COLO668 (cell line): ENCODE data around the gene CCDC181.
A peak's percentile ranks its signal among the peaks of the same experiment; 100 is the strongest.
"Not testable (repeated sequence)": the region's sequence is repeated elsewhere in the genome, so short reads cannot be mapped to it uniquely, and the experiment has no call there.

Source experiments
- DNase-seq: peaks from one replicate; lab custom pipeline; 2025; ENCODE audit not compliant: unreplicated experiment; lab: John Stamatoyannopoulos, UW

The CCDC181 gene

DNA sequence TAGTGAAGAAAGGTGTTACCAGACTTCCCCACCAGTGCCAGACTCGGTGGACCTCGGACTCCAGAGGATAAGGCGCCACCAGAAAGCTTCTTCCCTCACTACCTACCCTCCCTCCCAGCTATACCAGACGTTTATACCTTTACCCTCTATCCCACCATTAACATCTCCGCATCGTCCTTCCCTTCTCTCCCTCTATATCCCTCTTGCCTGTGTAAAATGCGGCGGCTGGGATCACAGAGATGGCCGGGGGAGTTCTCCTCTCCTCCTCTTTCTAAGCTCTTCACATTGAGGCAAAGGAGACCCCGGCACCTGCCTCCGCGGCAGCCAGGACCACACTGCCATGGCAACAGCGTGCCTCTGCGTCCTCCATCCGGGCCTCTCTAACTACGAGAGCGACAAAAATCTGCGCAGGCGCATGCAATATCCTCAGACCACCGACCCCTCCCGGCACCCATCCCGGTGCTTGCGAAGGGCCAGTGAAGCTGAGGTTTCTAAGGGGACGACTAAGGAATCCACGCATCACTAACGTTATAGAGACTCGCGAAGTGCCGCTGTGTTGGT is at the start of gene CCDC181:
Gene CCDC181, minus strand, starts transcription at position 394 of the 561 bp plus-strand sequence. CDS start 2,547 bp downstream, outside the sequence.
- DNase-seq, result peak; percentile 46

DNA sequence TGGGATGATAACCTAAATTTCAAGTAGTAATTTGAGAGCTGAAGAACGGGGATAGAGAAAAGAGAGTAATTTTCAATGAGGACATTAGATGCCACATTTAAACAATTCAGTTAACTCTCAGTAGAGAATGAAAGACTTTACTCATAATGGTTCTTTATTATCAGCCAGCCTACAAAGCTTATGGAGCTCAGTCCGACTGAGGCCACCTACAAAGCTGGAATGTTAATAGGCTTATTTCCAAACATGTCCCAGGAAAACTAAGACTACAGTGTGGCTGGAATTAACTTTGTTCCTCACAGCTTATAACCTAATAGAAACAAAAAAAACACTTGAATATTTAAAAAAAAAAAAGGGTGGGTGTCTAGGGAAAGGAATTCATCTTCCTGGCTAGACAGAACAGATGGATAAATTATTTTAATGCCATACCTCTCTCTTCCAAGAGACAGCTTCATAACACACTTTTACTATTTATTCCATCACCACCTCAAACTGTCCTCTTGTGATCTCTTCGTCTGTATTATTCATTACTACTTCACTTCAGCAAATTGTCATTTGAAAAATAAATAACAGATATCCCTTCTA is 48.6 kb upstream of the CCDC181 start:
- no peak for DNase-seq

DNA sequence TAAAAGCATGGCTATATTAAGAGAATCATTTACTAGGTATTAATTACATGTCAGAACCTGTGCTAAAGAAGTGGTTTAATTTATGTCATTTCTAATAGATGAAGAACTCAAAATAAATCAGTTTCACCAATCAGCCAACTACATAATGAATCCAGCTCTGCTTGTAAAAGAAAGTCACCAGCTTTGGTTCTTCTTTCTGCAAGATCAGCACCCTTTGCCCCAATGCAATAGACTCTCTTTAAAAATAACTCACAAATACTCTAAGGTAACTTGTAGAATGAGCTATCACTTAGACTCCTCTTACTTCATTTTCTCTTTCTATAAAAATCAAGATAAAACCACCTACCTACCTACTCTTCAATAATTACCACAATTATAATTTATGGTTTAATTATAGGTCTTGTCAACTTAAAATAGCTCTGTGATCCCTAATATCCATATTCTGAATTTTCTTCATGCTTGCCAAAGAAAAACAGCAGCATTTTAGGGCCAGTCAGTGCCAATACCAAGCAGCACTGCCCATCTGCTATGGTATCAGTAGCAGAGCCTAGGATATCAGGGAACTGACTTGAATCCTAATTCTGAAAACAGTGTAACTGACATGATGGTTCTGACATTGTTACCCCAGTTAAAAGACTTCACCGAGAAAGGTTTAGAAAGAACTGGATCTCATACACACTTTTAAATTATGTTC is 47.2 kb upstream of the CCDC181 start:
- DNase-seq, result no peak

DNA sequence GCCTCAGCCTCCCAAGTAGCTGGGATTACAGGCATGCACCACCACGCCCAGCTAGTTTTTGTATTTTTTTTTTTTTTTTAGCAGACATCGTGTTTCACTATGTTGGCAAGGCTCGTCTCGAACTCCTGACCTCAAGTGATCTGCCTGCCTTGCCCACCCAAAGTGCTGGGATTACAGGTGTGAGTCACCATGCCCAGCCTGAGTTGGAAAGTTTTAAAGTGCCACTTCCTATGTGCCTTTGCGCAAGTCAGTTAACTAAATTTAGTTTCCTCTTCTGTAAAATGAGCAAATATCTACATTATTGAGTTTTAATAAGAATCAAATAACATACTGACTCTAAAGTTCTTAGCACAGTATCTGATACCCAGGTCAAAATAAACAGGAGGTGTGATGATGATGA is 46.1 kb upstream of the CCDC181 start:
- no peak for DNase-seq

DNA sequence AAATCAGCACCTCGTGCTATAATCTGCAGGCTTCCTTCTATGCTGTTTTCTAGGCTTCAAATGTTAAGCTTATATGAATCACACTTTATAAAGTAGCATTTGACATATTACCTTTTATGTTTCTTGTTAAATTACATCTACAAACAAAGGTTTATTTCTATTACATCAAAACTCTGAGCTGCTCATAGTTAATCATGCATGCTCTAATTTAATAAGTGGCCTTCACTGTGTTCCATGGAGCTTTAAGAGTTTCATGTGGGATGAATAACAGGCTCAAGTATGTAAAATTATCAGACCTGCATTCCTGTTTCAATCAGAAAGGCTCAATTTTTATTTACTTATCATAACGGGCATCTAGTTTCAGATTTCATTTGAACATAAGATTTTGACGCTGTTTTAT is 45.5 kb upstream of the CCDC181 start:
- no peak for DNase-seq

DNA sequence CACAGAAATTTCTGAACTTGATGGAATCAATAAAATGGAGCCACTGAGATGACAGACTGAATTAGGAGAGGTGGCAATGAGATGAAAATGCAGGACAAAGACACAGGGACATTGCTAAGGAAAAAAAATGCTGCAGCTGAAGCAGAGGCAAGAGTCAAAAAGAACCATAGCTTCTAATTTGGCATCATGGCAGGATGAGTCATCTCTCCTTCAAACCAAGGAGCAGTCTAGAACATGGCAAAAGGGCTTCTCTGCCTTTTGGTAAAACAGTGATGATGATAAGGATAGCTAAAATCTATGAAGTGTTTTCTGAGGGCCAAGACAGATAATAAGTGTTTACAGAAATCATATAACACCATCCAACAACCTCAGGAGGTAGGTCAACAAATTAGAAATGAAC is 41.7 kb upstream of the CCDC181 start:
- no peak for DNase-seq

DNA sequence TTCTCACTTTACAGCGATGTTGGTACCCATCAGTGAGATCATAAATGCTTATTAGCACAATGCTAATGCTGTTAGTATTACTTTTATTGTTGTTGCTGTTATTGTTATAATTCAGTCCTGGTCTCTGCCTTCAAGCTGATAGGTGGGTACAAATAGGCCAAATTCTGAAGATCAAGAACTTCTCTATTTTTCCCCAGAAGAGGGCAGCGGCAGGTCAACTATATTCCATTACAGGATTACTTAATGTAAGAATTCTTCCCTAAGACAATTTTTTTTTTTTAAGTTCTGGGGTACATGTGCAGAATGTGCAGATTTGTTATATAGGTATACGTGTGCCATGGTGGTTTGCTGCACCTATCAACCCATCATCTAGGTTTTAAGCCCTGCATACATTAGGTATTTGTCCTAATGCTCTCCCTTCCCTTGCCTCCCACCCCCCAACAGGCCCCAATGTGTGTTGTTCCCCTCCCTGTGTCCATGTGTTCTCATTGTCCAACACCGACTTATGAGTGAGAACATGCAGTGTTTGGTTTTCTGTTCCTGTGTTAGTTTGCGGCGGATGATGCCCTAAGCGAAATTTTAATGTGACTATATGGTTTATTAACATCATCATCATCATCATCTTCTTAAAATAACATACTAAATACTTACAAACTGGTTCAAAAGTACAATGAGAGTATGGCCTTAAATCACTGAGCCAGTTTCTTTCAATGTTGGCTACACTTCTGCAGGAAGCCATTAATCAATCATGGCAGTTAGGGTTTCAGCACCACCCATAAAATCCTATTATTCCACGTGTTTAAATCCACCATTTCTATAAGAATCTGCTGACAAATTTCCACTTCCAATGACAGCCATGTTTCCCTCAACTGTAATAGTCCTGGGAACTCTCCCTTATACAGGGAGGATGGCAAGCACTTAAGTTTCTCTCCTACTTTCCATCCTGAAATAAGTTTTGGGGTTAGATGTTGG is 39.3 kb upstream of the CCDC181 start:
- DNase-seq, result peak; percentile 23

DNA sequence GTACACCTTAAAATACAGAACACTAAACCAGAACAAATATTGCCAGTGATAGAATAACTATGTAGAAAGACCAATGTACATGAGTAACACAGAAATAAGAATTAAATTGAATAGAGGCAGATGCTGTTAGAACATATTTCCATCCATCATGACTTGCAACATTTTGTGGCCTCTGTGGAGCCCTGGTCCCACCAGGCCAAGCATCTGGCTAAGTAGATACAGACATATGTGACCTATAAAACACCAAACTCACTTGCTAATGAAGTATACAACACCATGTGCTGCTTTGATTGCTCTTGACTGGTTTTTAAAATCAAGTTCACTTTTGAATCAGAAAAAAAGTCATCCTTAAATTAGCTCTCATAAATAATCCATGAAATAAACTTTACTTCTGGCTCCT is 38.0 kb upstream of the CCDC181 start:
- DNase-seq, result no peak

DNA sequence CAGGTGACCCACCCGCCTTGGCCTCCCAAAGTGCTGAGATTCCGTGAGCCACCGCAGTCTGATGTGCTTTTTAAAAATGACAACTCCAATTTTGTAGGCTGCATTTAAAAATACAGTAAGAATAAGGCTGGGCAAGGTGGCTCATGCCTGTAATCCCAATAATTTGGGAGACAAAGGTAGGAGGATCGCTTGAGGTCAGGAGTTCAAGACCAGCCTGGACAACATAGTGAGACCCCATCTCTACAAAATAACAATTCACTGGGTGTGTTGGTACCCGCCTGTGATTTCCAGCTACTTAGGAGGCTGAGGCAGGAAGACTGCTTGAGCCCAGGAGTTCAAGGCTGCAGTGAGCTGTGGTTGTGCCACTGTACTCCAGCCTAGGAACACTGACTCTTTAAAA is 35.1 kb upstream of the CCDC181 start:
- DNase-seq, result no peak

DNA sequence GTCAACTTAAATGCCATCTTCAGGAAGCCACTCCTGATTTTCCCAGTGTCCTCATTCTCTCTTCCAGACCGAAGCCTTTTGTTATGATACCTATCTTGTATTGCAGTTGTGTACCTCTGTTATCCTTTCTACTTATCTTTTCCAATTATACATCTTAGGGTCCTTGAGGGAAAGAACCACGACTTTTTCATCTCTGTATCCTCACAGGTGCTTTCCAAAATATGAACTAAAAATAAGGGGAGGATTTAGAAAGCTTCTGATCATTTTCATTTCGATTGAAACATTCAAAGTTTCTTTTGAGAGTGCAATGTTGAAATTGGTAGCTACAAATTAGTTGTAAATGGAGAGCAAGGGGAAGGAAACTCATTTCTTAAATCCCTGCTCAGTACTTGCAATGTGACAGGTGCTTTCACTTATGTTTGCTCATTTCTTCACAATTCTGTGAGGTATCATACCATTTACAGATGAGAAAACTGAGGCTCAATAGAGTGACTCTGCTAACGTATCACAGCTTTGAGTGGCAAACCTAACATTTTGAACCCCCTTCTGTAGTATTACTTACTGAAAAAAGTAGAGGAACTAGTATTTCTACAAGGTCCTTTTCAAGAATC is 34.2 kb upstream of the CCDC181 start:
- no peak for DNase-seq

DNA sequence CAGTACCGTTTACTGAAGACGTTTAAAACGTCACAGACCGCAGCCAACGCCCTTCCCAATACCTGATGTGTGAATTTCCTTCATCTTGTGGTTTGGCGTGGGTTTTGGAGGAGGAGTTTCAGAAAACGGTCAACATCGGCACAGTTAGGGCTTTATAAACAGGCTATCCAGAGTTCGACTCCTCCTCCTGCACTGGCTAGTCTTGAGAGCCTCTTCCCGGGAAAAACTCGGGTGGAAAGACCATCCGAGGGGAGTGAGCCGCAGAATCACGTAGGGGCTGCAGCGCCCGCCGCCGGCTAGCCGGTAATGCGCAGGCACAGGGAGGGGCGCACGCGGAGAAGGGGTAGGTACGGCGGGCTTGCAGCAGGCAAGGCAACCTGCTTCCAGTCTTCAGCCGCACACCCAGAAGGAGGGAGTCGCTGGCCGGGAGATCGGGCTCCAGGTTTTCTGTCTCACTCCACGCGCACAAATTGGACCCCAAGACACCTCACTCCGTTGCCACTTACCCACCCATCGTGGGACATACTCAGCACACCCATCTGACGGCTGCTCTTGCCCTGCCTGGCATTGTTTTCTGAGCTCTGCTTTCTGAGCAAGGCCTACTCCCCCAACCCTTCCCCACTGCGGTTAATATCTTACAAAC is 33.0 kb upstream of the CCDC181 start:
- no peak for DNase-seq

DNA sequence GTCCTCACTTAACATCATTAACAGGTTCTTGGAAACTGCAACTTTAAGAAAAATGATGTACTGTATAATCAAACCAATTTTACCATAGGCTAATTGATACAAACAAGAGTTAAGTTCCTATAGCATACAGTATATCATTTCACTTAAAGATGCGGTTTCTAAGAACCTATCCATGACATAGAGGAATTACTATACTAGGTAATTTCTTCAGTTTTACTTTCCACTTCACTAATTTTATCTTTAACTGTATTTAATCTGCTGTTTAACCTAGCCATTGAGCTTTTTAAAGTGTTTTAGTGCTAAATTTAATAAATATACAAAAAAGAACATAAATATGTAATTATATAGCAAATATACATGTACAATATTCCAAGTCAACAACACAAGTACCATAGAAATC is 30.2 kb upstream of the CCDC181 start:
- DNase-seq, result no peak

DNA sequence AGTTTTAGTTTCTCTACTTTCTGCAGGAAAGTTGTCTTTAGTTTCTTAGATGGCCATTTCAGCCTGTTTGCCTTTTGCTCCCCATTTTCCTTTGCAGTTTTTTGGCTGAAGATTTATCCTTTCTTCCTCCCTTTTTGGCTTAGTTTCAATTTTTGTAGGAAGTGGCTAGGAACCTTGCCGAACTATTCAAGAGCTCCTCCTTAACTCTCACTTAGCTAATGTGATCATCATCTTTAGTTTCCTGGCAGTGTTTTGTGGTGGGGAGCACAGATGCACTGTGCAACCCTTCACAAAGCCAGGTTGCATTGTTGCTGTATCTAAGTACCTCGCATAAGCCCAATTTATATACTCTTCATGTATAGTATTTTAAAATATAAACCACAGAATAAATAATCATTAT is 28.8 kb upstream of the CCDC181 start:
- no peak for DNase-seq

DNA sequence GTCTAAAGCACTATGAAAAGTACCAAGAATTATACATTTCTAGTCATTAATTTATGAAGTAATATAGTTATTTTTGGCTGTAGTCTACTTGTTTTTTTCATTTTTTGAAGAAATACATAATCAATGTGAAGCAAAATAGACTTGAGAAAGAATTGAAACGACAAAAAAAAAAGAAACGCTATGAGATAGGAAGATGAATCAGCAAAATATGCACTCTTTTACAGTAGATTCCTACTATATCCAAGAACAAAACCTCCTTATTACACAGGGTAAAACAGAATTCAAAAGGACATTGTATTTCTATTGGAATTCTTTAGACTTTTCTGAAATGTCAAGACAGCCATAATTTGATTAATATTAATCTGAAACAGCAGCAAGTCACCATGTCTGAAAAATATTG is 25.6 kb upstream of the CCDC181 start:
- no peak for DNase-seq

DNA sequence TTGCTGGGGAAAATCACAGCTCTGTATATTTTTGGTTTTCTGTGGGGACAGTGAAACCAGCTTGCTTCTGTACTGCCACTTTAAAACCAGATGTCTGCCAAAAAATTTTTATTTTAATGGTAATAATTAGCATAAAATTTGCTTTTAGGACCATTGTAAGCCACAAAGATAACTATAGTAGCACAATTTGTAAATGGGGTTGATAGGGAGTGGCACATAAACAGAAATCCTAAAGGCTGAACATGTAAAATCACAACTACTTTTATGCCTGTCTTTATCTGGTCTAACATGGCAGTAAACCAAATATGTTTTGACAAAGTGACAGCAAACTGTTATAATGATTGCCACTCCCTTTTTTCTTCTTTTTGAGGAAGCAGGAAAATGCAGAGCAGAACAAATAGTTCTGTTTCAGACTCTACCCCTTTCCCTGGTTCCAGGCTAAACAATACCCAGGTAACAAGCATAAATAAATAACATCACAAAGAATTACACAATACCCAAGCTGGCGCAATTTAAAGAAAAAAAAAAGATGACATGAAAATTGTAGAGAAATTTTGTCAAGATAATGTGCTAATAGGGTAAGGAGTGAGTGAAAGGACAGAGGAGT is 24.0 kb upstream of the CCDC181 start:
- DNase-seq, result no peak

DNA sequence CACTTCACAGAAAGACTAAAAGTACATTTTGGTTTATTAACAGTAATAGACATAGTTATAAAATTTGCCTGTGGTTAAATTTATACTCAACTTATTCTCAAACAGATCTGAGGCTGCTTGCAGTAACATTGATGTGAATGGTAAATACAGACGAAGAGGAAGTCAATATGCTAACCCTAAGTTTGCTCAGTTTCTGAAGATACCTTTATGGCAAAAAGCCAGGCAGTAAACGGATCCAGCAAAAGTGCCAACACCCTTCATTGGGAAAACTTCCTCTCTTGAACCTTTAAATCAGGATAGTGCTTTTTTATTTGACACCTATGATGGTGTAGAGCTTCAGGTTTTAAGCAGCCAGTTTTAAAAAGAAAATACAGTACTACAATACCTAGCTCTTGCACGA is 16.6 kb upstream of the CCDC181 start:
- DNase-seq, result no peak

DNA sequence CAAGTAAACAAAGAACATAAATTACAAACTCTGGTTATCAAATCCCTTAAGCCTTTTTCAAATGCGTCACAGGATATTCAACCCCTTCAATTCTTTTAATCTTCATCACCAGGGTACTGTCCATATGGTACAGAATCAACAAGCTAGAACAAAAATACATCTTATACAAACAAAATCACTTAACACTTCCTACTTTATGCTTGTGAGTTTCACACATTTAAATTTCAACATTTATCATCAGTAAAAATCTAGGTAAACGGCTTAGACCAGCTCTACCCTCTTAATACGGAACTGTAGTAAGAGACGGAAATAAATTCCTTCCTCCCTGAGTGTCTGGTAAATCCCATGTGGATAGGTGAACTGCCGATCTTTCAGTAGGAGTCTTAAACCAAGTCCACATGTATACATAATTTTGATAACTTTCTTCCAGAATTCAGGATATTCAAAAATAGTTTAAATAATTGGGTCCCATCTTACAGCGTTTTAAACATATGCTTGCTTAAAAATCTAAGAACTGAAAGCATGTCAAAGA is 1.0 kb downstream of the CCDC181 start:
- no peak for DNase-seq

DNA sequence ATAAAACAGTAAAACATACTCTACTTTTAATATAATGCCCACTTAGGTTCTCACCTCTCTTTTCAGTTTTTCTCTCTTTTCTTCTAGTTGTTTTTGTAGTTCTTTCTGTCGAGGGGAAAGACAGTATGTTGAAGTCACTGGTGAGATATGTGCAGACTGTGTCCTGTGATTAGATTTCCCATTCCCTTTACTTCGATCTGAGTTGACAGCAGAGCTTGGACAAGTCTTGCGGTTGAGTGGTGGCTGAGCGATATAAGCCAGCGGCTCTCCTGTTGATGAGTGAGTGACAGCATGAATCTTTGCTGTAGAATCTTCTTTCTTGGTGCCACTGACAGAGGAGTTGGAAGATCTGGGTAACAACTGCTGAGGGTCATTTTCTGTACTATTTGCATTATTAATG is 6.0 kb downstream of the CCDC181 start:
- no peak for DNase-seq

DNA sequence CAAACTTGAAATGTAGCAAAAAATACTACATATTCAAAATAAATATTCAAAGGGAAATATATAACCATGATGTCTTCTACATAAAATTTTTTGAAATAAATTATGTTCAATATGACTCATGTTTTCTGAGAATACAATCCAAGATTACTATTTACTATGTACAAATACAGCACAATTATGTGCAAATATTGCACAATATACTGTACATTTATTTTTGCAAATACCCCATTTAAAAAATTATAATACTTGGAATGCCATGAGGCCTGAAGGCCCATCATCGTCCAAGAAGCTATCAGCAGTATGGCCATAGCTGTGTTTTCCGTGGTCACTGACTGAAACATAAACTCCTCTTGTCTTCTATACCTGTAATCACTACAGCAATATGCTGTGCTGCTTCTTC is 12.3 kb downstream of the CCDC181 start:
- DNase-seq, result no peak

DNA sequence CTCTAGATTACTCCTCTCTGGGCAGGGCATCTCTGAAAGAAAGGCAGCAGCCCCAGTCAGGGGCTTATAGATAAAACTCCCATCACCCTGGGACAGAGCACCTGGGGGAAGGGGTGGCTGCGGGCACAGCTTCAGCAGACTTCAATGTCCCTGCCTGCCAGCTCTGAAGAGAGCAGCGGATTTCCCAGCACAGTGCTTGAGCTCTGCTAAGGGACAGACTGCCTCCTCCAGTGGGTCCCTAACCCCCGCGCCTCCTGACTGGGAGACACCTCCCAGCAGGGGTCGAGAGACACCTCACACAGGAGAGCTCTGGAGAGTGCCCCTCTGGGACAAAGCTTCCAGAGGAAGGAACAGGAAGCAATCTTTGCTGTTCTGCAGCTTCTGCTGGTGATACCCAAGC is 18.9 kb downstream of the CCDC181 start:
- DNase-seq, result not testable (repeated sequence)
